GM23338 (cell line): ENCODE measurements around the gene CTRL. TPM values are rescaled to one million over a fixed set of nuclear protein-coding genes. Genes with fewer than 3 reads are reported as not detected.

ENCODE experiments used
- ATAC-seq: fragments of 200-7000 bp; cut with Tn5 transposase; 3 replicates; pipeline ENCODE4 v1.9.1; 2020
- DNase-seq: peaks from one replicate; pipeline ENCODE4 v3.0.0-alpha.2; 2015; ENCODE audit warnings: low spot score
- H2AFZ ChIP-seq: fragments of 200-600 bp; sonication (generic); 2 replicates; pipeline ENCODE4 v1.8.0; 2016; ENCODE audit warnings: antibody characterized with exemption, mild to moderate bottlenecking, moderate library complexity
- H3F3A ChIP-seq: fragments of 200-600 bp; sonication (generic); replicated peaks from 2 replicates; pipeline ENCODE4 v1.8.0; 2017; ENCODE audit warnings: antibody characterized with exemption, mixed run types, low read depth
- H3K27ac ChIP-seq: fragments of 200-600 bp; sonication (generic); 2 replicates; pipeline ENCODE4 v1.6.1; 2016; ENCODE audit warnings: low read depth
- H3K27me3 ChIP-seq: fragments of 200-600 bp; sonication (generic); 2 replicates; pipeline ENCODE4 v1.8.0; 2016; ENCODE audit warnings: mild to moderate bottlenecking, mixed run types, moderate library complexity; ENCODE audit not compliant: insufficient read depth
- H3K36me3 ChIP-seq: fragments of 200-600 bp; sonication (generic); 2 replicates; pipeline ENCODE4 v1.8.0; 2016; ENCODE audit warnings: mild to moderate bottlenecking; ENCODE audit not compliant: insufficient read depth
- H3K4me1 ChIP-seq: fragments of 200-600 bp; sonication (generic); 2 replicates; pipeline ENCODE4 v1.8.0; 2016; ENCODE audit warnings: mild to moderate bottlenecking, moderate library complexity; ENCODE audit not compliant: insufficient read depth
- H3K4me2 ChIP-seq: fragments of 200-600 bp; sonication (generic); 2 replicates; pipeline ENCODE4 v1.7.1; 2017; ENCODE audit warnings: mixed run types
- H3K4me3 ChIP-seq: fragments of 200-600 bp; sonication (generic); 2 replicates; pipeline ENCODE4 v1.6.1; 2016; ENCODE audit warnings: mixed run types
- H3K79me2 ChIP-seq: fragments of 200-600 bp; sonication (generic); replicated peaks from 2 replicates; pipeline ENCODE4 v1.8.0; 2017; ENCODE audit warnings: mild to moderate bottlenecking; ENCODE audit not compliant: insufficient read depth
- H3K9me2 ChIP-seq: fragments of 200-600 bp; sonication (generic); 2 replicates; pipeline ENCODE4 v1.8.0; 2017; ENCODE audit not compliant: insufficient read depth
- H4K20me1 ChIP-seq: fragments of 200-600 bp; sonication (generic); replicated peaks from 2 replicates; pipeline ENCODE4 v1.8.0; 2017; ENCODE audit warnings: mild to moderate bottlenecking; ENCODE audit not compliant: insufficient read depth
- H3K27ac Mint-ChIP-seq: 2 replicates; pipeline ENCODE4 v1.8.0; 2020; ENCODE audit warnings: inconsistent platforms, mild to moderate bottlenecking, moderate library complexity, mixed read lengths
- H3K27me3 Mint-ChIP-seq: 3 replicates; pipeline ENCODE4 v1.8.0; 2022; ENCODE audit warnings: low read depth, mild to moderate bottlenecking, moderate library complexity, mixed read lengths, inconsistent platforms; ENCODE audit not compliant: insufficient read depth, poor library complexity
- H3K36me3 Mint-ChIP-seq: 3 replicates; pipeline ENCODE4 v1.8.0; 2021; ENCODE audit warnings: low read depth, mild to moderate bottlenecking, inconsistent platforms, moderate library complexity, mixed read lengths
- H3K4me1 Mint-ChIP-seq: 3 replicates; pipeline ENCODE4 v1.8.0; 2020; ENCODE audit warnings: mild to moderate bottlenecking, inconsistent platforms, mixed read lengths
- H3K4me3 Mint-ChIP-seq: 3 replicates; pipeline ENCODE4 v1.8.0; 2021; ENCODE audit warnings: moderate library complexity, mild to moderate bottlenecking, inconsistent platforms, mixed read lengths
- H3K9me3 Mint-ChIP-seq: 3 replicates; pipeline ENCODE4 v1.8.0; 2020; ENCODE audit warnings: moderate library complexity, mild to moderate bottlenecking, inconsistent platforms, mixed read lengths
- CTCF ChIP-seq, 2 experiments: fragments of 200-600 bp in 1 of 2; sonication (generic) in 1 of 2; conservative IDR thresholded peaks; 2 replicates each; pipeline versions ENCODE4 v1.5.1 to v1.6.1; 2016 to 2017; ENCODE audit warnings: antibody characterized with exemption in 2 of 2, low read depth in 2 of 2, mild to moderate bottlenecking in 2 of 2, moderate library complexity in 1 of 2
- EZH2 ChIP-seq: fragments of 200-600 bp; sonication (generic); IDR thresholded peaks from one replicate; pipeline ENCODE4 v1.8.0; 2017; ENCODE audit warnings: antibody characterized with exemption, mild to moderate bottlenecking, low read depth; ENCODE audit not compliant: unreplicated experiment
- EZH2phosphoT487 ChIP-seq: fragments of 200-600 bp; sonication (generic); IDR thresholded peaks from one replicate; pipeline ENCODE4 v1.8.1; 2018; ENCODE audit warnings: antibody characterized with exemption; ENCODE audit not compliant: unreplicated experiment
- JUNB ChIP-seq: IDR thresholded peaks from one replicate; pipeline ENCODE4 v1.6.1; 2016; ENCODE audit warnings: antibody characterized with exemption; ENCODE audit not compliant: unreplicated experiment
- POLR2AphosphoS5 ChIP-seq: IDR thresholded peaks from 2 replicates; pipeline ENCODE4 v1.6.1; 2016; ENCODE audit warnings: antibody characterized with exemption, low read depth
- ZNF114 ChIP-seq: fragments of 250-450 bp; sonication (Bioruptor Pico); IDR thresholded peaks from 2 replicates; pipeline ENCODE4 v1.5.0; 2020; ENCODE audit warnings: mild to moderate bottlenecking, moderate library complexity
- ZNF462 ChIP-seq: fragments of 250-450 bp; sonication (Bioruptor Pico); IDR thresholded peaks from 2 replicates; pipeline ENCODE4 v1.5.0; 2020; ENCODE audit warnings: mild to moderate bottlenecking, moderate library complexity
- polyA plus RNA-seq: library from polyadenylated mRNA; unstranded; fragments of >200 nt; fragmentation: Nextera tagmentation; extraction: Ambion mirVana; gene quantifications from 2 replicates; pipeline ENCODE4 v1.2.1, GENCODE V29; 2016
- total RNA-seq: library from RNA; depleted of rRNA; stranded (reverse); fragments of >200 nt; shearing (Covaris generic); gene quantifications from 2 replicates; pipeline ENCODE4 v1.2.3, GENCODE V29; 2014

The CTRL gene
- total and polyA plus RNA-seq, 2 experiments from 2014 or later = 1.6 to 13.0 TPM

- Histone ChIP-seq H3K4me3 (no peak within 1 kb of the TSS), H3K27me3 (no peaks in the 10 kb centered on the region), H3K27ac (no peak within 1 kb of the TSS), H4K20me1 (peaks cover 14% of the 10 kb centered on the region), H3F3A (peaks cover 14% of the 10 kb centered on the region), H3K4me2 (no peak within 1 kb of the TSS), H3K79me2 (no peaks in the 10 kb centered on the region), H3K9me2 (no peaks in the 10 kb centered on the region), H3K4me1 (no peaks in the 10 kb centered on the region), H2AFZ (no peak within 1 kb of the TSS), H3K36me3 (peaks cover 11% of the 10 kb centered on the region; the same call in 1 of the 2 replicates)
- no peak for DNase-seq
- Mint-ChIP-seq H3K4me1 (peaks cover 4% of the 10 kb centered on the region; the same call in 2 of the 3 replicates), H3K27ac (no peak within 1 kb of the TSS), H3K9me3 (no peaks in the 10 kb centered on the region), H3K36me3 (peaks cover 31% of the 10 kb centered on the region), H3K27me3 (peaks cover 8% of the 10 kb centered on the region), H3K4me3 (no peak within 1 kb of the TSS)
- peak; percentile 37 for ATAC-seq
- TF ChIP-seq CTCF (conservative IDR thresholded peaks at IDR 0.05; ENCODE audit: low read depth in 2 of 2) = peak; percentile 32 to 53
- TF ChIP-seq JUNB = no peak
- no peak for TF ChIP-seq EZH2phosphoT487
- TF ChIP-seq POLR2AphosphoS5 = peak; percentile 29; the same call in 1 of the 2 replicates
- no peak for TF ChIP-seq EZH2
- TF ChIP-seq ZNF462 = no peak
- no peak for TF ChIP-seq ZNF114 (CRISPR knock-in tag)
Observed at GRCh38 chr16:67943619-67944504, 12.2 kb upstream of the CTRL start, which contains the start of gene LCAT. TSS of gene LCAT (minus strand) at chr16:67944120. CDS start at chr16:67944101, 19 bp downstream.
